ENCODE data around the gene RNPEPL1.

Gene RNPEPL1

DNA sequence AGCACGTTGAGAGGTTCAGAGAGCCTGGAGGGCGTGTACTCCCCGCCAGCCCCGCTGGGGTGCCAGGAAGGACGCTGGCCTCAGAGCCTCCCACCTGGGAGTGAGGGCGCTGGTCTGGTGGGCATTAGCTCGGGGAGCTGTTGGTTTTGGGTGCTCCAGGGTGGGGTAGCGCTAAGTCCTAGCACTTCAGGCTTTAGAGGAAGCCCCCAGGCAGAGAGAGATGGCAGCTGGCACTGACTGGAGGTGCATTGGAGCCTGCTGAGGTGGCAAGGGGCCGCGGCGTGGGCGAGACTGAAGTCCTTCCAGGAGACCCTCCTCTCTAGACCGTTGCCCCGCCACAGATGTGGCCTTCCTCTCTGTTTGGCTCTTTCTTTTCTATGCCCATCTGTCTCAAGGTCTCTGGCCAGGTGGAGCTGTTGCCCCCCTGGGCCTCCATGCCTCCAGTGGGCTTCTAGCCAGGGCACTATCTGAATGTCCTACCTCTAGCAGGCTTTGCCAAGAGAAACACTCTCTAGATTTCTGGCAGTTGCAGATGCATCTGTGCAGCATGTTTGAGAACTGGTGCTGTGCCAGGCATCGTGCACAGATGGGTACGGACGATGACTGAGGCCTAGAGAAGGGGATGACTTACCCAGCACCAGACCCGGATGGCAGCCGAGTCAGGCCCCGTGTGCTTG, 24.9 kb downstream of the RNPEPL1 start:
- no peak for DNase-seq

DNA sequence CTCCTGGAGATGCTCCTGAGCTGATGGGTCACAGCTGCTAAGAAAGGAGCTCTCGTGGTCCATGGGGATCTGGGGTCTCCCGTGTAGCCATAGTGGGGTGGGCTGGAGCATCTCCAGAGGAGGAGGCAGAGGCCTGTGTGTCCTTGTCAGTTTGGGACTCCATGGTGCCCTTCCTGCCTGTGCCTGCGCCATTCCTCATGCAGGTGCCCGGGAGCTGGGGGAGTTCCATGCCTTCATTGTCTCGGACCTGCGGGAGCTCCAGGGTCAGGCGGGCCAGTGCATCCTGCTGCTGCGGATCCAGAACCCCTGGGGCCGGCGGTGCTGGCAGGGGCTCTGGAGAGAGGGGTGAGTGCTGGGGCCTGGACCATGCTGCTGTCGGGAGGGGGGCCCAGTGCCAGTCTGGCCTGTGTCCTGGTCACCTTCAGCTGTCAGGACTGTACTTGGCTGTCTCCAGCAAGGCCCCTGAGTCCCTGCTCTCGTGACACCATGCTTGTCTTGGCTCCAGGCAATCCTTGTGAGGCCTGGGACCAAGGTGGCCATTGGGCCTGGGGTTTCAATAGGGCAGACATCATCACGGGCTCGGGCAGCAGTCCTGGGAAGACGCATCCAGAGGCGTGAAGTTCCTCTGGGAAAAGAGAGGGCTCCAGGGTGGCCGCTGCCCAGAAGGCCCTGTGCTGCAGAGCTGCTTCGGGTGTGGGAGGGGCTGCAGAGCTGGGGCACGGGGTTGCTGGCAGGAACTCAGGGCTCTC, 25.6 kb downstream of the RNPEPL1 start:
- no peak for DNase-seq

GRCh38 chr2:240594511-240595380, 26.5 kb downstream of the RNPEPL1 start:
- no peak for DNase-seq

- DNase-seq: no peak
Measured at GRCh38 chr2:240595381-240596079, 27.2 kb downstream of the RNPEPL1 start.

- DNase-seq: no peak
Measured at GRCh38 chr2:240596080-240596460, 27.8 kb downstream of the RNPEPL1 start.

DNA sequence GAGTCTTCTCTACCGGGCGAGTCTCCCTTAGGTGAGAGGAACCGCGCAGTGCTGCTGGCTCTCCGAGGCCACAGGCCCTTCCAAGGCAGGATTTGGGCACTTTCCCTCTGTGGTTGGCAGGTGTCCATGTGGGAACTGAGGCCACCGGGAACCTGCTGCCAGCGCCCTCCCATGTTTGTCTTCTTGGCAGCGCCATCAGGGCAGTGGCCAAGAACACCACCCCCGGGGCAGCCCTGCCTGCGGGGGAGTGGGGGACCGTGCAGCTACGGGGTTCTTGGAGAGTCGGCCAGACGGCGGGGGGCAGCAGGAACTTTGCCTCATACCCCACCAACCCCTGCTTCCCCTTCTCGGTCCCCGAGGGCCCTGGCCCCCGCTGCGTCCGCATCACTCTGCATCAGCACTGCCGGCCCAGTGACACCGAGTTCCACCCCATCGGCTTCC, 28.2 kb downstream of the RNPEPL1 start:
- no peak for DNase-seq

- DNase-seq: no peak
Measured at GRCh38 chr2:240597054-240597418, 28.8 kb downstream of the RNPEPL1 start.

- DNase-seq: no peak
Measured at GRCh38 chr2:240597419-240598181, 29.3 kb downstream of the RNPEPL1 start.

DNA sequence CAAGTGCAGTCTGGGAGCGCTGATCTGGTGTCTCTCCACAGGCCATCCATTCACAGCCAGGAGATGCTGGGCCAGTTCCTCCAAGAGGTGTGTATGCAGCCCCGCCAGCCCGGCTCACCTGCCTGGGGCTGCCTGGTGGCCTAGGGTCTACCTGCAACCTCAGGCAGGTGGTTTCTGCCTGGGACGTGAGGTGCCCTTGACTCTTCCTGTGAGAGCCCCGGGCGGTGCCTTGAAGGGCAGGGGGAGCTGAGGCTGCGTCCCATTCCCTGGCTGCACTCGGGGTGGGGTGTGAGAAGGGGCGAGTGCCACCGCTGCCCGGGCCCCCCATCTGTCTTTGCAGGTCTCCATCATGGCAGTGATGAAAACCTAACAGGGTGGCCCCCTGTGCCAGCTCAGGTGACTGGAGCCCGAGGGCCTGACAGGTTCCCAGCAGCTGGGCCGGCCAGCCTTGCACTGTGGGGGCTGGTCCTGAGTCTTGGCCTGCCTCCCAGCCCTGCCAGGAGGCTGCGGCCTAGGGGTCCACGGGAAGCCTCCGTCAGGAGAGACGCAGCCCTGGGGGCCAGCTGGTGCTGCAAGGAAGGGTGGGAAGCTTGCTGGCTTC, 30.1 kb downstream of the RNPEPL1 start:
- no peak for DNase-seq

DNA sequence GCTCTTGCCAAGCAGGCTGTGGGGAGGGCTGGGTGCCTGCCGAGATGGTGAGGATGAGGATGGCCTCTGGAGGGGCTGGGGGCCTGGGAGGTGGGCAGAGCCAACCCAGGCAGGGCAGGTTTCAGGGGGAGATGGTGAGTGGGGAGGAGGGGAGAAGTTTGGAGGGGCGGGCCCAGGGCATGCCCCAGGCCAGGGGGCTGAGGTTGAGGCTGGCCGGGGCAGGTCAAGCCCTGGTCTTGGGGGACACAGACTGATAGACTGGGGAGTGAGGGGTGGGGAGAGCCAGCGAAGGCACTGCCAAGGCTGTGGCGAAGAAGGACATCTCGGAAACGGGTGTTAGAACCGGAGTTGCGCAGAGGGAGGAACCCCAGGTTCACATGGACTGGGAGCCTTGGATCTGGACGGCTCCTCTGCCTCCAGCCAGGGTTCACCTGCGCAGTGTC, 30.9 kb downstream of the RNPEPL1 start:
- DNase-seq: no peak

DNA sequence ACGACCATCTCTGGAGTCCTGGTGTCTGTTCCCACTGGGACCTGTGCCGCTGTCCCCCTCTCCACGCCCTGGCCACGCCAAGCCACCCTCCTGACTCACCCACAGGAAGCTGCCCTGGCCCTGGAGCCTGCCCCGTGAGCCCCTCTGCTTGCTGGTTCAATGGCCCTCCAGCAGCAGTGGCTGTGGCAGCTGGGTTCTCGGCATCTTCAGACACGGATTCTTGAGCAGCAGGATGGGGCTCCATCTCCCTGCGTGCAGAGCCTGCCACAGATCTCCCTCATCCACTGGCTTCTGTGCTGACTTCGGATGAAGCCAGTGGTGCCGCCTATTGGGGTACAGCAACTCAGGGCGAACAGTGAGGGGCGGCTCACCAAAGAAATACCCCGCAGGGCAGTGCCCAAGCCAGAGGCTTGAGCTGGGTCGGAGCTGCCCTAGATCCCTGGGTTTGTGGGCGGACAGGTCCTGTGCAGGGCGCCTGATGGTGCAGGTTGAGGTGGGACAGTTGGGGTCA, 32.2 kb downstream of the RNPEPL1 start:
- DNase-seq: no peak

DNA sequence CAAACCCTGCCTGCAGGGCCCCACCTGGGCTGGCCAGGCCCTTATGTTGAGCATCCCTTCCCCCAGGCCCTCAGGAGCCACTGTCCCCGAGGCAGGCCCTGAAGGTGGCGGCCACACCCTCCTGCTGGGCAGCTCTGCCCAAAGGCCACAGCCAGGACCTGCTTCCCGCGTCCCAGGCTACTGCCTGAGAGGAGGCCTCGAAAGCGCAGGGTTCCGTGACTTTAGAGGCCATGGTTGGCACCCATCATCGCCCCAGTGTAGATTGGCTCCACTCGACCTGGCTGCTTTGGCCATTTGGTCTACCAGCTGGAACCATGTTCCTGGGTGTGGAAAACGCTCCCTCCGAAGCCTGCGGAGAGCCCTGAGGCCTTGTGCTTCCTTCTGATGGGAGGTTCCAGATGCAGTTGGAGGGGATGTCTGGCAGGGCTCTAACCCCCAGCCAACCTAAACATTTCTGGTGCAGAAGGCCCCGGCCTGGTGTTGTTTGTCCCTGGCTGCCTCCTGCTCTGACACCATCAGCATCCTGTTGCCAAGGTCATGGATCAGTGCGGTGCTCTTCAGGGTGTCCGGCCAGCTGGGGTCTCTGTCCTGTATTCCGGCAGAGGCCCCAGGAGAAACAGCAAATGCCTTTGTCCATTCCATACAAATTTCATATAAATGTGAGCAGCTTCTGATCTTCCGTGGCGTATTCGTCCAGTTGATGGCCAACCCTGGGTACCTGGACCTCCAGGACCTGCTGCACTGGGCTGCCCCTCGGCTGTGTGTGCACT, 33.0 kb downstream of the RNPEPL1 start:
- no peak for DNase-seq

- no peak for DNase-seq
Measured at GRCh38 chr2:240601831-240602160, 33.5 kb downstream of the RNPEPL1 start.

DNA sequence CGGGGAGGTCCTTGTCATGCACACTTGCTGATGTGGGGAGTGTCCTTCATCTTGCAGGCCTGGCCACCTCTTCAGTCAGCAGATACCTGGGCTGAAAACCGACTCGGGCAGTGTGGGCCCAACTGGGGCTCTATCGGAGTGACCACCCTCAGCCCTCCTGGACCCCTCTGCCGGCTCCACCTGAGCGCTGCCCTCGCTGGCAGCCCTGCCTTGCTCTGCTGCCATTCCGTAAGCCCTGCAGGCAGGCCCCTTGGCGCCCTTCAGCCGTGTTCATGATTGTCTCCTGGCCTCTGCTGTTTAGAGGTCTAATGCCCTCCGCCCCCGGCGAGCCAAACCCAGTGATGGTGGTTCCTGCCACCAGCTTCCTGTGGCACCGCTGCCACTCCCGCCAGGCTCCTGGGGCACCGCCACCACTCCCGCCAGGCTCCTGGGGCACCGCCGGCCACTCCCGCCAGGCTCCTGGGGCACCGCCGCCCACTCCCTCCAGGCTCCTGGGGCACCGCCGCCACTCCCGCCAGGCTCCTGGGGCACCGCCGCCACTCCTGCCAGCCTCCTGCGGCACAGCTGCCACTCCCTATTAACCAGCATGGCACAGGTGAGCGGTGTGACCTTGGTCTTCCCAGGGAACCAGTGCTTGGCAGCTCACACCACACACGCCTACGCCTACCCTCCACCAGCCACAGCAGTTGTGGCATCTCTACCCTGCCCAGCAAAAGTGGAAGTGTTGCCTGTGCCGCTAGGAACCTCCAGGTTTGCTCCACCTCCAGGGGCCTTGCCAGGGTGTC, 34.2 kb downstream of the RNPEPL1 start:
- no peak for DNase-seq

DNA sequence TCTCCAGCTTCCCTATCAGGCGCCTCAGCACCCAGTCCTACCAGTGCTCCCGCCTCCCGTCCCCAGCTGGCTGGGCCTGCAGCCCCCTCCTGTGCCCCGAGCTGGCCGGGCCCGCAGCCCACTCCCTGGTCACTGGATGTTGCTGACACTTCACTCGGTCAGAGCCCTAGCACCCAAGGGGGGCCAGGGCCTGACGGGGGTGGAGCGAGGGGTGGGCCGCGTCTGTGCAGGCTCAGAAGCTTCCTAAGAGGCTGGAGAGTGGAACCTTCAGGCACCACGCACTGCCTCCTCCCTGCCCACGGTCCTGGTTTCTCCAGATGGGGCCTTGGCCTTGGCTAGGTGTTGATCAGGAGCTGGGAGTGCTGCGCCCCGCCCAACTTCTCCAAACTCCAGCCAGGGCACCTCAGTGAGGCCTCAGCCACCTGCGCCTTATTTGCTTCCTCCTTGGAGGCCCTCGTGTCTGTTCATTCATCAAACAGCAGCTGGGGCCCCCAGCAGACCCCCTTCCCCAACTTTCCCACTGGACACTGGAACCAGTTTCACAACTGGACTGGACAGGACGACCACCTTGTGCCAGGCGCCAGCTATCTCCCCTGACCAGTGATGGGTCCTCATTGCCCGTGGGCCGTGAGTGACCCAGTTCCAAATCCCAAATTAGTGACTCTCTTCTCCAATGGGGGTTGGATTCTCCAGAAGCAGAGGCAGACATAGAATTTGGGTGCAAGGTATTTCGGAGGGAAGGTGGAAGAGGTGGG, 35.0 kb downstream of the RNPEPL1 start:
- DNase-seq: no peak

GRCh38 chr2:240603846-240604245, 35.6 kb downstream of the RNPEPL1 start:
- DNase-seq: no peak

- no peak for DNase-seq
Measured at GRCh38 chr2:240604291-240604938, 36.1 kb downstream of the RNPEPL1 start.

DNA sequence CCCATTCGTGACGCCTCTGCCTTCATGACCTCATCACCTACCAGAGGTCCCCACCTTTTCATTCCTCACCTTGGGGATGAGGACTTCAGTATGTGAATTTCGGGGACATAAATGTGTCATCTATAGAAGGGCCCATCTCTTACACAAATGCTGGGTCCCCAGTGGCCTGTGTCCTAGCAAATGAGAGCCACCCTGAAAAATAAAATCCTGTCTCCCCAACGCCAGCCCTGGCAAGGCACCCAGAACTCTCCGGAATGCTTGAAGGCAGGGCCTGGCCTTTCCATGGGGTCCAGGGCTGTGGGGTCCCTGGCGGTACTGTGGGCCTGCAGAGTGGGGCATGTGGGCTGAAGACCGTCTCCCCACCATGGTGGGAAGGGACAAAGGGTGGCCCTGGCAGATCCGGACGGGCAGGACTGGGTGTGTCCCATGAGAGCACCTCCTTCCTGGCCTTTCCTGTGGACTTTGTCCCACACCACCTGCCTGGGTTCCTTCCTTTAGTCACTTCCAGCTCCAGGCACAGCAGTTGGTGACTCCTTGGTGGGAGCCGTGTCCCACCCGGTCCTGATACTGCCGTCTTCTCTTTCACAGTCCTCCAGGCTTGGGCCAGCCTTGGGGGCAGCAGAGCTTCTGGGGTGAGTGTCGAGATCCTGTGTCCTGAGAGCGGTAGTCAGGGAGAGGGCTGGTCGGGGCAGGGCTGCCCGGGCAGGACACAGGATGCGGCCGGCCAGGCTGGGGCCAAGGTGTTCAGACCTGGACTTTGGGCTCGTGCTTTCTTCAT, 36.8 kb downstream of the RNPEPL1 start:
- no peak for DNase-seq
